Tibial nerve (tissue), 4 donors: ENCODE results near the gene HOXA3. TPM values are rescaled to one million over a fixed set of nuclear protein-coding genes. Genes with fewer than 3 reads are reported as not detected.

Experiments used
- DNase-seq, 2 donors: peaks; one replicate each; pipeline ENCODE4 v3.0.0-alpha.2; 2019; ENCODE audit warnings: low spot score in 2 of 2
- H3K27ac ChIP-seq, 4 donors: fragments of 200-600 bp; sonication (generic) in 3 of 4; one replicate each; pipeline ENCODE4 v1.5.1; 2017 to 2019; ENCODE audit warnings: mild to moderate bottlenecking in 1 of 4
- H3K27me3 ChIP-seq, 2 donors: fragments of 200-600 bp; sonication (generic) in 1 of 2; one replicate each; pipeline versions ENCODE4 v1.5.1 to v1.6.0; 2017 to 2019
- H3K36me3 ChIP-seq, 3 donors: fragments of 200-600 bp; sonication (generic); one replicate each; pipeline ENCODE4 v1.5.1; 2018 to 2019
- H3K4me1 ChIP-seq, 4 donors: fragments of 200-600 bp; sonication (generic) in 3 of 4; one replicate each; pipeline ENCODE4 v1.5.1; 2017 to 2019
- H3K4me3 ChIP-seq, 4 donors: fragments of 200-600 bp; sonication (generic) in 3 of 4; one replicate each; pipeline ENCODE4 v1.5.1; 2017 to 2019; ENCODE audit warnings: mild to moderate bottlenecking in 1 of 4, moderate library complexity in 1 of 4
- H3K9me3 ChIP-seq, 4 donors: fragments of 200-600 bp; sonication (generic) in 3 of 4; one replicate each; pipeline ENCODE4 v1.5.1; 2017 to 2019
- CTCF ChIP-seq, 5 experiments: fragments of 200-600 bp in 3 of 5; fragments of 450-650 bp in 2 of 5; sonication (generic) in 3 of 5; IDR thresholded peaks; one replicate each; pipeline ENCODE4 v1.5.1; 2016 to 2019; ENCODE audit warnings: antibody characterized with exemption in 5 of 5, mild to moderate bottlenecking in 3 of 5, moderate library complexity in 2 of 5
- EP300 ChIP-seq, 2 donors: sonication (generic); formaldehyde crosslinking; IDR thresholded peaks; one replicate each; pipeline ENCODE4 v1.6.1; 2017; ENCODE audit warnings: antibody characterized with exemption in 2 of 2, mild to moderate bottlenecking in 1 of 2
- POLR2A ChIP-seq, 2 donors: fragments of 450-650 bp; IDR thresholded peaks; one replicate each; pipeline ENCODE4 v1.6.1; 2017; ENCODE audit warnings: antibody characterized with exemption in 2 of 2, mild to moderate bottlenecking in 2 of 2, moderate library complexity in 2 of 2
- WGBS, 2 donors: methylation state at CpG; one replicate each; pipeline ENCODE4 v1.1.5; 2018; 5-methylcytosine and 5-hydroxymethylcytosine counted together
- total RNA-seq, 4 donors: library from RNA; depleted of rRNA; stranded (reverse); fragments of >200 nt; gene quantifications; one replicate each; pipeline ENCODE4 v1.1.0, GENCODE V29; 2016

Gene HOXA3
- total RNA-seq, 4 donors from 2014 or later = 7.0 to 18.8 (median 8.7) TPM

GRCh38 chr7:27181795-27182275 is 29.5 kb upstream of the HOXA3 start:
- Histone ChIP-seq H3K4me3 (no peak overlapping the region), H3K36me3 (no peaks in the 10 kb centered on the region), H3K9me3 (no peaks in the 10 kb centered on the region), H3K27me3 (peaks cover 0 to 97% of the 10 kb centered on the region in 2 donors), H3K27ac (peak overlapping the region in 1 of 4 donors; percentile 80), H3K4me1 (peaks cover 0 to 52% (median 23%) of the 10 kb centered on the region in 4 donors)
- WGBS, 2 donors = 68 to 85% methylated on average over 4 of the region's 4 CpGs
- no peak for TF ChIP-seq POLR2A (IDR thresholded peaks at IDR 0.05)
- TF ChIP-seq EP300 (IDR thresholded peaks at IDR 0.05) = no peak
- TF ChIP-seq CTCF (IDR thresholded peaks at IDR 0.05) = no peak
- peak in 1 of 2 donors; percentile 12 for DNase-seq

- DNase-seq = peak in 1 of 2 donors; percentile 18
- no peaks in the 10 kb centered on the region for H3K36me3 ChIP-seq
- TF ChIP-seq CTCF (IDR thresholded peaks at IDR 0.05) (no peak), EP300 (IDR thresholded peaks at IDR 0.05) (no peak), POLR2A (IDR thresholded peaks at IDR 0.05) (no peak)
- no peak overlapping the region for H3K4me3 ChIP-seq
- H3K27ac ChIP-seq = peak overlapping the region in 2 of 4 donors; percentile 80 to 88
- peaks cover 0 to 96% of the 10 kb centered on the region in 2 donors for H3K27me3 ChIP-seq
- no peaks in the 10 kb centered on the region for H3K9me3 ChIP-seq
- WGBS, 2 donors = 66 to 81% methylated on average over 11 to 12 of the region's 12 CpGs
- H3K4me1 ChIP-seq = peaks cover 0 to 48% (median 20%) of the 10 kb centered on the region in 4 donors
These were observed 28.3 kb upstream of the HOXA3 start for GRCh38 chr7:27180431-27181420.

- 10 to 13% methylated on average over 56 of the region's 56 CpGs for WGBS, 2 donors
- peaks cover 0 to 96% of the 10 kb centered on the region in 2 donors for H3K27me3 ChIP-seq
- H3K9me3 ChIP-seq = no peaks in the 10 kb centered on the region
- peak; percentile 73 to 87 (median 83) for TF ChIP-seq CTCF (IDR thresholded peaks at IDR 0.05)
- TF ChIP-seq EP300 (IDR thresholded peaks at IDR 0.05) = peak in 1 of 2 donors; percentile 50
- TF ChIP-seq POLR2A (IDR thresholded peaks at IDR 0.05) = no peak
- H3K36me3 ChIP-seq = no peaks in the 10 kb centered on the region
- H3K4me3 ChIP-seq = peak overlapping the region; percentile 12 to 45 (median 18)
- peak; percentile 71 to 81 for DNase-seq
- peaks cover 0 to 44% (median 18%) of the 10 kb centered on the region in 4 donors for H3K4me1 ChIP-seq
- peak overlapping the region; percentile 4 to 88 (median 57) for H3K27ac ChIP-seq
These were observed 27.4 kb upstream of the HOXA3 start for GRCh38 chr7:27179503-27180430.

- Histone ChIP-seq H3K36me3 (no peaks in the 10 kb centered on the region), H3K4me1 (peaks cover 0 to 44% (median 16%) of the 10 kb centered on the region in 4 donors), H3K27ac (peak overlapping the region in 2 of 4 donors; percentile 80 to 88), H3K4me3 (peak overlapping the region in 3 of 4 donors; percentile 12 to 45 (median 15)), H3K9me3 (no peaks in the 10 kb centered on the region), H3K27me3 (peaks cover 0 to 98% of the 10 kb centered on the region in 2 donors)
- TF ChIP-seq CTCF (IDR thresholded peaks at IDR 0.05) (no peak), EP300 (IDR thresholded peaks at IDR 0.05) (no peak), POLR2A (IDR thresholded peaks at IDR 0.05) (no peak)
- DNase-seq = peak in 1 of 2 donors; percentile 11
- 36 to 61% methylated on average over 14 of the region's 14 CpGs for WGBS, 2 donors
These were observed 26.6 kb upstream of the HOXA3 start for GRCh38 chr7:27179030-27179429.
